Measurements from ENCODE around the gene GTPBP6.

DNA sequence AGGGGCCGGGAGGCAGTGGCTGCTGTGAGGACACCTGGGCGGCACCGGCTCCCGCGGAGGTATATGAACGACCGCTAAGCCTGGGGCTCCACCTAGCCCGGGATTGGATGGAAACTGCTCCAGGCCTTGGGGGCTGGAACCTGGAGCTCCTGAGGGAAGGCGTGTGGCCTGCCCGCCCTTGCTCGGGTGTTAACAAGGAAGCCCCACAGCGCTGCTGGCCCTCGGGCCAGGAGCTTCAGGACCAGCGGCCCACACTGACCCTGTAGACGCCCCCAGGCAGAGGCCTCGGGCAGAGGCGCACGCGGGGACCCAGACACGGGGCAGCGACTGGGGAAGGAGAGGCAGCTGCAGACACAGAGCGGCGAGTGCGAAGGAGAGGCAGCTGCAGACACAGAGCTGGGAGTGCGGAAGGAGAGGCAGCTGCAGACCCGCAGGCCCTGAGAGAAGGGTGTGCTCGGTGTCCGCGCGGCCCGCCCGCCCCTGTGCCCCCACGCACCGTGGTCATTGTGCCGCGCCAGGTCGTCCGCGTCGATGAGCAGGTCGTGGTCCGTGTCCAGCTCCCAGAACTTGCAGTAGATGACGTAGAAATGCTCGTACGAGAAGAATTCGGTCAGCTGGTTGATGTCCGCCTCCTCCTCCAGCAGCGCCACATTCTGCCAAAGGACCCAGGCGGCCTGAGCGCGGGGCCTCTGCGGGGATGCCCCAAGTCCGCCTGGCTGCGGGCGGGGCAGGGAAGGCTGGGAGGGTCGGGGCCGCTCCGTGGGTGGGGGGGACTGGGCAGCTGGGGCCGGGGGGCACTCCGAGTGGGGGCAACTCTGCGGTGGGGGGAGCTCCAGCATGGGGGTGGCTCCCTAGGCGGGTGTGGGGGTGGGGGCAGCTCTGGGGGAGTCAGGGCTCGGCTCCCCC, 26.7 kb upstream of the GTPBP6 start:
- TF ChIP-seq, protein P1, sequence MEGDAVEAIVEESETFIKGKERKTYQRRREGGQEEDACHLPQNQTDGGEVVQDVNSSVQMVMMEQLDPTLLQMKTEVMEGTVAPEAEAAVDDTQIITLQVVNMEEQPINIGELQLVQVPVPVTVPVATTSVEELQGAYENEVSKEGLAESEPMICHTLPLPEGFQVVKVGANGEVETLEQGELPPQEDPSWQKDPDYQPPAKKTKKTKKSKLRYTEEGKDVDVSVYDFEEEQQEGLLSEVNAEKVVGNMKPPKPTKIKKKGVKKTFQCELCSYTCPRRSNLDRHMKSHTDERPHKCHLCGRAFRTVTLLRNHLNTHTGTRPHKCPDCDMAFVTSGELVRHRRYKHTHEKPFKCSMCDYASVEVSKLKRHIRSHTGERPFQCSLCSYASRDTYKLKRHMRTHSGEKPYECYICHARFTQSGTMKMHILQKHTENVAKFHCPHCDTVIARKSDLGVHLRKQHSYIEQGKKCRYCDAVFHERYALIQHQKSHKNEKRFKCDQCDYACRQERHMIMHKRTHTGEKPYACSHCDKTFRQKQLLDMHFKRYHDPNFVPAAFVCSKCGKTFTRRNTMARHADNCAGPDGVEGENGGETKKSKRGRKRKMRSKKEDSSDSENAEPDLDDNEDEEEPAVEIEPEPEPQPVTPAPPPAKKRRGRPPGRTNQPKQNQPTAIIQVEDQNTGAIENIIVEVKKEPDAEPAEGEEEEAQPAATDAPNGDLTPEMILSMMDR (IDR thresholded peaks at IDR 0.05; ENCODE audit: insufficient read depth, low read length, poor library complexity, severe bottlenecking) = no peak
- TF ChIP-seq EZH2phosphoT487 (conservative IDR thresholded peaks at IDR 0.05; ENCODE audit: low read length) = no peak

Data from SU-DHL-6 (cell line).